ENCODE measurements around the gene KIF26B.

Gene KIF26B

DNA sequence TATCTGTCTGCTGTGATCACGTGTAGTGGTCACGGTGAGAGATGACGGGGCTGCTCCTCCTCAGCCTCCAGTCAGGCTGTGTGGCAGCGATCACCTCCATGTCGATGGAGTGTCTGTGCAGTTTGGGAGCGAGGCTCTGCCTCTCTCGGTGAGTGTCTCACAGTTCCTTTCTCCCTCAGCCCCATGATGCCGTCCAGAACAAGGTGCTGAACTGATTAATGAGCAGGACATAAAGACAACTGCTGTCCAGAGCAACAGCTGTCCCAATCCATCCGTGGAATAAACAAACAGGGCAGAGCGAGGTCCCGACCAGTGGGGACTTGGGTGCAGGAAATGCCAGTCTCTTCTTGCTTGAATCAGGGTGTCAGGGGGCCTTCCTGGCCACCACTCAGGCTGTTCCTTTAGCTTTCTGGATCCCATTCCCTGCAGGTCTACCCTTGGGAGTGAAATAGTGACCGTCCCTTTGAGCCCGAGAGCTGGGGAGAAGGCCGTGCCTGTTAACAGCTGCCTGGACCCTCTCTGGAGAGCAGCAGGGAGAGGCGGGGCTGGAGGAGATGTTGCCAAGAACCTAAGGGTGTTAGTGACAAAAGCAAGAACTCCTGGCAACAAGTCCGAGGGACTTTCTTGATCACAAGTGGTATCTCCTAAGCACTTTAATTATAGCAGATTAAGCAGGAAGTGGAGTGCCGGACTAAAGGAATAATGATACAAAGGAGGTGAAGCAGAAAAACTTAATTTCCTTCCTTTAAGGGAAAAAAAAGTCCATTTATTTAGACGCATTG lies 443.9 kb downstream of the KIF26B start:
- no peak for DNase-seq (ENCODE audit: low read depth)

DNA sequence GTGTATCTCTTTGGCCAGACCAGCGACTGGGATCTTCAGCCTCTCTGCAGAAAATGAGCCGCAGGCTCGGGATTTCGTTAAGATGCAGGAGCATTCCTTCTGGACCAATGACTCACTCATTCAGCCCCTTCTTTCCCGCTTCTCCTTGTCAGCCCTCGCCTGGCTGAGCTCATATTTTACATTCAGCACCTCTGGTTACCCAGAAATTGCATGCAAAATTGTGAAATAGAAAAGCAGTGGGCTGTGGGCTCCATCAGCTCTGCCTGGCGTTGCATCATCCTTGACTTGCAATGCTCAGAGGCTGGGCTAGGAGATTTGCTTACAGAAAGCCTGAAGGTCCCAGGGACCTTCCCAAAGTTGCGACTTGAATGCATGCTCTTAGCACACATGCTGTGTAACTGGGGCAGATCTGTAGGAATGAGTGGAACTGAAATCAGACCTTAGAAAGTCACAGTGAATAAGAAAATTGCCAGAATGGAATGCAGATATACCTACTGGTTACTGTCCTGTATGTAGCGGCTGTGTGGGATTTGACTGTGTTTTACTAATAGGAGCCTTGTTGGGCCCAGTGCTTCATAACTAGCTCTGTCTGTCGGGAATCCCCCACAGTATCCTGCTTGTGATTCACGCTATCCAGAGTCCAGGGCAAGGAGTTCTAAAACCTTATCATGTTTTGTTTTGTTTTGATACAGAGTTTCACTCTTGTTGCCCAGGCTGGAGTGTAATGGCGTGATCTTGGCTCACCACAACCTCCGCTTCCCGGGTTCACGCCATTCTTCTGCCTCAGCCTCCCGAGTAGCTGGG lies 444.8 kb downstream of the KIF26B start:
- DNase-seq (ENCODE audit: low read depth) = no peak

DNA sequence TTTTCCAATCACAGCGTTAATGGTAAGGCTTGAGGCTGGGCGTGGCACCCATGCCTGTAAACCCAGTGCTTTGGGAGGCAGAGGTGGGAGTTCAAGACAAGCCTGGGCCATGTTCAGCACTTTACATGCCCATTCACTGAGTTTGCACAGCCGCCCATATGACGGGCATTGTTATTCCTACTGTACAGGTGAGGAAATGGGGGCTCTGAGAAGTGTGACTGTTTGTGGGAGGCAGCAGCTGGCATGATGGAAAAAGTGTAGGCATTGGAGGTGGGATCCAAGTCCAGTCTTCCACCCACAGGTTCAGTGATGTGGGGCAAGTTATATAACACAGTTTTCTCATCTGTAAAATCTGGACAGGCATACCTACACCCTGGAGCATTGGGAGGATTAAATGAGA lies 445.9 kb downstream of the KIF26B start:
- no peak for DNase-seq (ENCODE audit: low read depth)

DNA sequence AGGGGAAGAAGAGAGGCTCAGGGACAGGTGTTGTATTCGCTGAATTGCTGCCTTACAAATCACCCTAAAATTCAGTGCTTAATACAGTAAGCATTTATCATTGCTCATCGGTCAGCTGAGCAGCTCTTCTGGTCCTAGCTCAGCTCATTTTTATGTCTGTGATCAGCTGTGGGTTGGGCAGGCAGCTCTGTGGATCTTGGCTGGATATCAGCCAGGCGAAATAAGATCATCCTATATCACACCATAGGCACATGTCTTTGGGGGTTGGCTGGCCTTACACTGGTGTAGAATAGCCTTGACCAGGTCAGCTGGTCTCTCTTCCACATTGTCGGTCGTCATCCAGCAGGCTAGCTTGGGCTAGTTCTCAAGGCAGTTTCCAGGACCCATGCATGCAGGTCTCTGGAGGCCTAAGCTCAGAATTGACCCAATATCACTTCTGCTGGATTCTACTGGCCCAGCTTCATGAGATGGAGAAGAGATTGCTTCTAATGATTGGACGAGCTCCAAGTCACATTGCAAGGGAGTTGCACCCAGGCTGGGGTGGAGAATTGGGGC lies 448.6 kb downstream of the KIF26B start:
- no peak for DNase-seq (ENCODE audit: low read depth)

DNA sequence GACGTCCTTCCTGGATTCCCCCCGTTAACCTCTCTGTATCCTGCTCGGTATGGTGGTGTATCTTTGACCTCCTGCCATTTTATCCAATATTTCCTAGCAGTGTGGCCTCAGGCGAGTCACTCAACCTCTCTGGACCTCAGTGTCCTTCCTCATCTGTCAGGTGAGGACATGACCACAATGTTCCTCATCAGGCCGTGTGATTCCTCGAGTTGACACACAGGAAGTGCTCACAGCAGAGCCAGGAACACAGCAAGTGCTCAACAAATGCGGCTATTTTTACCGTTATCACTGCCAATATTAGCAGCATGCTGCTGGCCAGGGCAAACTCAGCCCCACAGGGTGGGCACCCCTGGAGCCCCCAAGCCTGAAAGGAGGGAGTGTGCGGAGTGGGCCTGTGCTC lies 450.2 kb downstream of the KIF26B start:
- no peak for DNase-seq (ENCODE audit: low read depth)

DNA sequence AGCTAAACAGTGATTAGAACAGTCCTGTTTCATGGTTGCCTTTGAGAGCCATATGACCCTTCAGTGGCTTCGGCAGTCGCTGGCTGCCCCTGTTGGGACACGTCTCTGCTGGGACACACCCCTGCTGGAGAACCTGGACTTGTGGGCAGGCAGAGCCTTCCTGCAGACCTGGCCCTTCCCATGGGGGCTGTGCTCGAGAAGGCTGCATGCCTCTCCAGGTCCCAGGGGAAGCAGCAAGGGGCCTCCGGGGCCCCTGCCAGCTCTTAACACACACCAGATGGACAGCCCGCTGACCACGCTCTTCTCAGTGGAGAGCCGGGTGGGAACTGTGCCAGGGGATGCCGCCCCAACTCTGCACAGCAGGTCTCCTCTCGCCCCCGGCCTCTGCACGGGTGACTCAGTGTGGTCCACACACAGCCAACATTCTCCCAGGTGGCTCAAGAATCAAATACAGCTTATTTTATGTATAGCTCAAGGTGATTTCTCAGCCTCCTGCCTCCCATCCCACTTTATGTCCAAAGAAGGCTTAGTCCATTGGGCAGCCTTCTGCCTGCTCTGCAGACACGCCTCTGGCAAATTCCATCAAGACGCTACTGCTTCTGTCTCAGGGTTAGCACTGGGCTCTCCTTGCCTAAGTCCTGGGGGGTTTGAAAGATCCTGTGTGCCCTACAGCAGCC lies 450.8 kb downstream of the KIF26B start:
- DNase-seq (ENCODE audit: low read depth) = no peak

DNA sequence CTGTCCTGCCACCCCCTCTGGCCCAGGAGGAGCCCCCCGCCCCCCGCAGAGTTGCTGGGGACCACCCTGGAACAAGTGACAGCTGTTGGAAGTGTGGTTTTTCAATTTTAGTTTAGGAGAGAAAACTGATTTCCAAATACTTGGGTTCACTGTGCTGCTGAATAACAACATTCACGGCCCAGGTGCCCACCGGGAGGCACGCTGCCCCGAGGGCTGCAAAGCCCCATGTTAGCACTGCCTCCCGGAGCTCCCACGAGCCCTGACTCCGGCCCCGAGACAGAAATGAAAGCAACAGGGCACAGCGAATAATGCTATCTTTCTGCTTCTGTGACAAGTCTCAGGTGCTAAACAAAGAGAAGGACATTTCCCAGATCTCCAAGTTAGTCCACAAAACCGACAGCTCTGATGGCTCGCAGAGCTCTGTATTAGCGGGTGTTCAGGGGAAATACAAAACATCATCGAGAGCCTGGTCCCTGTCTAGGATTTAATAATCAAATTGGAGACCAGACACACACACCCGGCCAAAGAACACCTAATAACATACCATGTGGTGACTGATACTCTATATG lies 451.5 kb downstream of the KIF26B start:
- no peak for DNase-seq (ENCODE audit: low read depth)

DNA sequence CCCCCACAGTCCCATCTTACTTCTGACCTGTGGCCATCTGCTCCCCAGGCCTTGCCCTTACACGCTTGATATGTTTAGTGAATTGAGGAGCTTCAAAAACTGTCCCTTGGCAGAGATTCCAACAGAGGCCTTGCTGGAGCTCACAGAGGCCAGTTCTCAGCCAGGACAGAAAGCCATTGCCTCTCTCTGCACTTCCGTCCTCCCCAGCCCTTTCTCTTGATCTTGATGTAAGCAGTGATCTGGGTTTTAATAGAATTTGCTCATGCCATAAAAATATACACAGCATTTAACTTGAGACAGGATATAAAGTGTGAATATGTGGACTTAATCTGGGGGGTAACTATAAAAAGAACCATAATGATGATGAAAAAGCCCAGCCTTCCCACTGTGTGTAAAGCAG lies 453.5 kb downstream of the KIF26B start:
- no peak for DNase-seq (ENCODE audit: low read depth)

DNA sequence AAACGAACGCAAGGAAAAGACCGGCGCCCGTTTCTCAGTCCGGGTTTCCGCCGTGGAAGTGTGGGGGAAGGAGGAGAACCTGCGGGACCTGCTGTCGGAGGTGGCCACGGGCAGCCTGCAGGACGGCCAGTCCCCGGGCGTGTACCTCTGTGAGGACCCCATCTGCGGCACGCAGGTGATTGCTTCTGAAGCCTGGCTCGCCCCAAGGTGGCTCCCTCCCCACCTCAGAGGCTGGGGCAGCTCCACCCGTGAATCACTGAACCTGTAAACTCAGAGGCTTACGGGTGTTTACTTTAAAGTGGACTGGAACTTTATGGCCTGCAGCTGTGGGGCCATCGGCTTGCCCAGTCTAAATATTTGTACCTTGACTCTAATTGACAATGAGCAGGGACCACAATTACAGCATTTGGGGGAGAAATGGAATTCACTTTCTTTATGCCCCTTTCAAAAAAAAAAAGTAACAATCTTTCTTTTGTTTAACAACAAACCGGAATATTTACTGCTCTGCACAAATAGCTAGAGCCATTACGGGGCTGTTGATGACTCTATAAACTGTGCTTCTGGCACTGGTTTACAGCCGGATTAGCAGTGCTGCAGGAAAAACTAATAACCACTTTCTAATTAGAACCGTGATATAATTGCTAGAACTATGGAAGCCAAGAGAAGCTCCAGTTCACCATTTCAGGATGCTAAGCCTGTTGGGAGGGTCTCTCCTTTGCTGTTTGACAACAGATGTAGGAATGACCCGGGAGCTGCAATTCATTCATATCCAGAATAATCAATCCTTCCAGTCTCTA lies 454.8 kb downstream of the KIF26B start:
- DNase-seq (ENCODE audit: low read depth) = no peak

DNA sequence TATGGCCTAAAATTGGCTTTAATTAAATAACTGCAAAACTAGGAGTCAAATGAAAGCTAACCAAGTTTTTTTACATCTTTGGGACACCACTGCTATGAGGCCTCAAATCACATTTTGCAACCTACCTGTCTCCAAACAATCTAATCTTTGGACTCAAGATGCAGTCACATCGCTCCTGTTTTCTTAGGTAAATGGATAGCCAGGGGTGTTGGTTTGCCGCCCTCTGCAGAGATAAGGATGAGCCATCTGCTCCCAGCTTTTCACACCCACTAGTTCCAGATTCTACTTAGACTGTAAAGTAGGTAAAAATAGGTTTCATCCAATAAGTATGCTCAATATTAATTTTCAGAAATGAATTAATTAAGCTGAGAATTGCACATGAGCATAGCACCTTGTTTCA lies 456.5 kb downstream of the KIF26B start:
- no peak for DNase-seq (ENCODE audit: low read depth)

DNA sequence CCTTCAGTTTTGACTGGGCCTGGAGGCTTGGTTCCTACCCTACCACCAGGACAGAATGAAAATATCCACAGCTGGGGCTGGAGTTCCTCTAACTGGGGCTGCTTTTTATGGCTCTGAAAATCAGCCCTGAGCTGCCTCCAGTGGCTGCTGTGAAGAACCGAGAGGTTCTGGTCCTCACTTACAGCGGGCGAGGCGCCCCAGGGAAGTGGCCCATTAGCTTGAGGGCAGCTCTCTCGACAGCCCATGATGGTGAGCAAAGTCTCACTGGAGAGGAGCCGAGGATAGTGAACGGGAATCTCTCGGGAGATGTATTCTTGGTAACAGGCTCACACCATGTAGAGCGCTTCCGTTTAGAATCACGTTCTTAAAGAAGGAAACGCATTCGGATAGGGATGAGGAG lies 459.7 kb downstream of the KIF26B start:
- no peak for DNase-seq (ENCODE audit: low read depth)

DNA sequence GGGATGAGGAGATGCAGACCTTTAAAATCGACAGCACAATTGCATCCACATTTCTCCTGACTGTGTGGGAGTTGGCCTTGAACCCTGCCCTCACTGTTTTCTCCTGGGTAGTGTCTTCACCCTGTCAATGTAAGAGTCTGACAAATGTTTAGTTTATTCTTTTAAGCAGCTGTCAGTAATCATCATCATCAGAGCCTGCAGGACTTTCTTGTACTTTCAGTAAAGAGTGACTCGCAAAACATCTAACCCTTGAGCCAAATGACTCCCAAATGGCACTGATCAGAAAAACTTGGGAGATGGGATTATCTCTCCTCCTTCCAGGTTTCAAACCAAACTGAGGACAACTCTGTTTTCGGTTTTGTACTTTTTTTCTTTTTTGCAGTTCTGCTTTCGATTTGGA lies 460.2 kb downstream of the KIF26B start:
- DNase-seq (ENCODE audit: low read depth) = no peak

DNA sequence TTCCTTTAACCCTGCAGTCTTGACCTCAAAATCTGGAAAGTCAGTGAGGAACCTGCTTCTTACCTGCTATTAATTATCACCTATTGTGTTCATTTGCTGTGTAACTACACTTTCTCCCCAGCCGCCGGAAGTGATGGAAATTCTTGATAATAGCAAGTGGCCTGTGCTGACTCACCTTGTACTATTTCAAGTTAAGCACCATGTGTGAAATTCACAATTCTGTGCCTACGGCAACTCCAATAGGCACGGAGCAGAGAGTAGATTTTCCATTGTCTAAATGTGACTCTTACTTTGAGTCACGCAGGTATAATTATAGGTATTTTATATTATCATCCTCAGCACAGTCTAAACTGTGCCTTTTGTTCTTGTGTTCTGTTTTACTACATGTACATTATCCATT lies 466.8 kb downstream of the KIF26B start:
- DNase-seq (ENCODE audit: low read depth) = no peak

DNA sequence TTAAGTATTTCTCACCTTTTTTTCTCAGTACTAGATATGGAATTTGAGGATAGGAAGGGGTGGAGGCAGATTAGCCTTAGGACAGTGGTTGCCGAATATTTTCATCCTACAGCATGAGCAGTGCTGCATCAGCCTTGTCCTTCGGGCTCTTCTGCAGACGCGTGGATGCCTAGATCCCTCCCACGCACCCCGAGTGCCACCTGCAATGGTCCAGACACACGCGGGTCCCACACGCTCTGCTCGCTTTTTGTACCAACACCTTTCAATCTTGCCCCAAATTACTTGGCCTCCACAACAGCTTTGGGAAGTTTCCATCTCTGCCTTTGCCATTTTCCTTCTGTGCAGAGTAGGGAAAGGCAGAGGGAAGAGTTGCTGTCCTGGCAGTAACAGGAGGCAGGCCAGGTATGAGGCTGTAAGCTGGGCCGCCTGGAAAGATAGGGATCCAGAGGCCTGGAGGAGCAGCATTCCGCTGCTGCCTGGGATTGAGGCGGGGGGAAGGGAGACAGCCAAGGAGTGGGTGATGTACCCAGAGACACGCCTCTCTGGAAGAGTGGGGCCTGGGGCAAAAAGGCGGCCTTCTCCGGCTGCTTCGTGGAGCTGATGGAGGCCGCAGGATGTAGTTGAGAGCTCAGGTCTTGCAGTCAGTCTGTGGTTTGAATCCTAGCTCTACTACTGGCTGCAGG lies 467.7 kb downstream of the KIF26B start:
- no peak for DNase-seq (ENCODE audit: low read depth)

DNA sequence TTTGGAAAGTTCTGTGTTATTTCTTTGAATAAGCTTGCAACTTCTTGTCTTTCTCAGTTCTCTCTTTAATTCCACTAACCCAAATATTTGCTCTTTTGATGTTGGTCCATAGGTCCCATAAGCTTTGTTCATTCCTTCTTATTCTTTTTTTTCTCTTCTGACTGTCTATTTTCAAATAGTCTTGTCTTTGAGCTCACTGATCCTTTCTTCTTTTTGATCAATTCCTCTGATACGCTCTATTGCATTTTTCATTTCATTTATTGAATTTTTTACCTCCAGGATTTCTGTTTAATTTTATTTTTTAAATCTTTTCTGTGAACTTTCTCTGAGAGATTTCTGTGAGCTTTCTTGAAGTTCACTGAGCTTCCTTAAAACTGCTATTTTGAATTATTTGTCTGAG lies 486.6 kb downstream of the KIF26B start:
- DNase-seq (ENCODE audit: low read depth) = no peak

DNA sequence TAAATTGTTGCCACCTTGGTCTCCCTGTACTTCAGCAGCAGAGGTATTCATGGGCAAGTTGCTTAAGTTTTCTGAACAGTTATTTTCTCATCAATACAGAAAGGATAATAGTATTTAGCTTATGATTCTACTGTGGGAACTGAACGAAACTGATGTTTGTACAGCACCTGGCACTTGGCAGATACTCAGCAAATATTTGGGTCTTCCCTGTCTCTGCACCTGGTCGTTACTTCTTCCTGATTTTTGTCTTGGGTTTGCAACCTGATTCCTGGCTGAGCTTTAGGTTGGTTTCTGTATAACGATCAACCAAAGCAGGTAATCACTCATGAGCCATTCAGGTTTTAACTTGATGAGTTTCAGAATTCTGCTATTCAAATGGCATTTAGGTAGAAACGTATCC lies 490.6 kb downstream of the KIF26B start:
- no peak for DNase-seq (ENCODE audit: low read depth)

DNA sequence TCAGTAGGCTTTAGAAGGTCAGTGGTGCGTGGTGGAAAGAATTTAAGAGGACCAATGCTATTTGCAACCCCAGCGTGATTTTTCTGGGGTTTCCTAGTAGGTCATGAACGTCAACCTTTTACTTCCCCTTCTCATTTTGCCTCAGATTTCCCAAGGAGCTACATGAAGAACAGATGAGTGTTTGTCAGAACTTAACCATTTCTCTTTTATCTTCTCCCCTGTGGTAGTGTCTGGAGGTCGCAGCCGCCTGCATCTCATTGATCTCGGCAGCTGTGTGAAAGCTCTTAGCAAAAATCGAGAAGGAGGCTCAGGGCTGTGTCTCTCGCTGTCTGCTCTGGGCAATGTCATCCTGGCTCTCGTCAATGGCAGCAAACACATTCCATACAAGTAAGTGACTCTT lies 491.1 kb downstream of the KIF26B start:
- DNase-seq (ENCODE audit: low read depth) = no peak

DNA sequence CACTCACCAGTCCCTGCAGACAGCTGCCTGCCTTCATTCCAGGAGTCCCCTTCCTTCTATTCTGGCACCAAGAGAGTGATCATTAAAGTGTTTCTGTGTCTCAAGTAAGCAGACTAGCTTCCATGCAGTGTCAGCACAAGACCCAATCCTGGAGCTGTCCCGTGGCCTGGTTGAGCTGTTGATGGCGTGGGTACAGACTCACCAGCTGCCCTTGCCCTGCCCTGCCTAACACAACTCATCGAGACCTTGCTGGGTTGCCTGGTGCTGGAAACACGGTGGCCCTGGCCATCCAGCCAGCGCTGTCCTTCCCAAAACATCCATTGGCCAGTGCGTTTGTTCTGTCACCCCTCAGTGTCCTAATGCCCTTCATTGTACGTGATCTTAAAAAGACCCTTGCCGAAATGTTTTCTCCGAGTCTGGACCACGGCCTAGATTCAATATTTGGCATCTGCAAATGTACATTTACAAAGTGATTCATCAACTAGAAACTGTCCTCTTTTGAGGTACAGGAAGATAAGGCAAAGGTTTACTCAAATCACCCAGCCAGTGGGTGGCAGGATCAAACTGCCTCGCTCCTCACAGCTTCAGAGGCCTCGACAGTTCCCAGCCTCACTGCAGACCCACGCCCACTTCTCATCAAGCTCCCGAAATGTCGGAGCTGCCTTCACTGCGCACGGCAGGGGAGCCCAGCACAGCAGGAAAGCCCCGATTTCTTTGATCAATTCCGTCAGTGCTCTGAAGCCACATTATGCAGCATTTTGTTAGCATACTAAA lies 494.2 kb downstream of the KIF26B start:
- peak; percentile 2 for DNase-seq (ENCODE audit: low read depth)

DNA sequence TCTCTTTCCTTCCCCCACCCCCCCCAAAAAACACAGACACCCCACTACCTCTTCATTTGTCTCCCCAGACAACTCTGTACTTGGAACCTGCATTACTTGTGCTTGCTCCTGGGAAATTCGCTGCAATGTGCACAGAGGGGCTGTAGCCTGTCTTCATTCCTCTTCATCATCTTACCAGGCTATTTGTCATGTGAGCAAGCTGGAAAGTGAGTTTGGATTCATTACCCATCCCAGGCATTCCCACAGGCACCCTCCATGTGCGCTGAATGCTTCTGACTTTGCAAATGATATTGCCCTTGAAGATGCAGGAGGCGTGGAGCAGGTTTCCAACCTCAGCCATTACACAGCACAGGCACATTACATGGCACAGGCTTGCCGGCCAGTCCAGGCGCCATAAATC lies 494.9 kb downstream of the KIF26B start:
- DNase-seq (ENCODE audit: low read depth) = no peak

DNA sequence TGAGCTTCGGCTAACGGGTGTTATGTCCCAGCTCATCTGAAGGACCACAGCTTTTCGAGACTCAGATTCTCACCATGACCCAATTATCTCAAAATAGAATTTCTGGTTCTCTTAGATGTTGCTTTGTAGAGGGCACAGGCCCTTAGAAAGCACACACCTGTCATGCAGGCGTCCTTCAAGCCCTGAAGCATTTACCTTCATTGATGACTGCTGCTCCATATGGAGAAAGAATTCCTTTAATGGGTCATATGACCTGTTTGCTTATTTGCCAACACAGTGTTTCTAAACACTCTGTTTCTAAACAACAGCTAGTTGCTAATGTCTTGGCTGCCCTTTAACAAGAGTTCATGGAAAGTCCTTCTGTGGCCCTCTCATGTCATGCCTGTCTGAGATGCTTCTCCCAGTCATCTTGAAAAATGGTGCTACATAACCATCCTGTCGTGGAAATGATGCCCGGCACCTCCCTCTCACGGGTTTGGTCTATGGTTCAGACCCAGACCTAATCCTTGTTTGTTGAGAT lies 495.7 kb downstream of the KIF26B start:
- no peak for DNase-seq (ENCODE audit: low read depth)

Data from activated T-cell treated with anti-CD3 and anti-CD28 coated beads for 48 hours (primary cell).